Middle frontal gyrus (tissue), 1 donor: ENCODE data around the gene PGS1.

ENCODE experiments used
- DNase-seq: peaks from one replicate; pipeline ENCODE4 v3.0.0-alpha.2; 2015; ENCODE audit warnings: low spot score; ENCODE audit errors: extremely low spot score

The PGS1 gene

DNA sequence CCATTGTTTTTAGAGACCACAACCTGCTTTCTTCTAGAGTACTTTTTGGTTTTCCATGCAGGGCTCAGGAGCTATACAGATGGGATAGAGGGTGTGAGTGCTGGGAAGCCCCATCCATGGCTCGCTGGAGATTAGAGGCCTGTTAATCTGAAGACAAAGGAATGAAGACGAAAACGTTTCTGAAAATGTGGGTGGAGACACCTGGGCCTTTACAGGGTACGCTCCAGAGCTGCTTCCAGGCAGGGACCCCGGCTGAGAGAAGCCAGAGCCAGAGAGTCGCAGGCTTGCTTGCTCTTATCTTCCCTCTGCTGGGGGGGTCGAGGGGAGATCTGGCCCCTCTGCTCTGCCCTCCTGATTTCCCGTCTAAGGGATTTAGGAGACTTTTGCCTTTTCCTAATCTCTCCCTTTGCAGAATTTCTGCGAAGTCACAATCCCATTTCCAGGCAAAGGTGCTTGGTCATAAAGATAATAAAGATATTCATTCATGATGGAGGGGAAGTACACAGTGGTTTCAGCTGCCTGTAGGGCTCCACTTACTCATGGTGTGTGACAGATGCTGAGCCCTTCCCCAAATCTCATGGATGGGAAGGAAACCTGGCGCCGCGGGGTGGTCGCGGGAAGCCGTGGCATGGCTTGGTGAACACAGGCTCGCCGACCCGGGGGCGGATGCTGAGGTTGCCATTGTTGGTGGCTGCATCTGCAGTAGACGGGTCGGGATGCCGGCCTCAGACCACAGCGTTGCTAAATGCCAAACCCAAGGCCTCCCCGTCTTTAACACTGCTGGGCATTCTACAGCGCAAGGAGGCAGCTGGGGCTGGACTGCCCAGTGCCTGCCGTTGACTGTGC is 13.8 kb upstream of the PGS1 start:
- no peak for DNase-seq

GRCh38 chr17:78365561-78366108 is 12.8 kb upstream of the PGS1 start:
- DNase-seq = no peak

- no peak for DNase-seq
Observed at GRCh38 chr17:78366109-78366848, 12.2 kb upstream of the PGS1 start.

- DNase-seq = no peak
Observed at GRCh38 chr17:78367193-78367592, 11.3 kb upstream of the PGS1 start.

DNA sequence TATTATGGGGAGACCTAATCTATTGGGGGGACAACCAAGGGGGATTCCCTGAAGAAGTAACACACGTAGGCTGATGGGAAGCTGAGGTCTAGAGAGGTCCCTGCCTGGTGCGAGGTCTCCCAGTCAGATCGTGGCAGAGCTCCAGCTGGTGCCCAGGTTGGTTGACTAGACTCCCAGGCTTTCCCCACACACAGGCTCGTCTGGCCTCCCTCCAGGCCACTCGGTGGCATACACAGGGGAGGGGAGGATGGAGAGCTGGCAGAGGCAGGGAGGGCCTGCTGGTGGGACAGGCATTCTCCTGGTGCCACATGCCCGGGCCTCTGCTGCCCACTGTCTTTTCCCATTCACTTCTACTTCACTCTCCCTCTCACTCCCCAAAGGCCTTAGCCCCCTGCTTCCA is 10.1 kb upstream of the PGS1 start:
- no peak for DNase-seq

GRCh38 chr17:78368854-78369495 is 9.5 kb upstream of the PGS1 start:
- DNase-seq = no peak

DNA sequence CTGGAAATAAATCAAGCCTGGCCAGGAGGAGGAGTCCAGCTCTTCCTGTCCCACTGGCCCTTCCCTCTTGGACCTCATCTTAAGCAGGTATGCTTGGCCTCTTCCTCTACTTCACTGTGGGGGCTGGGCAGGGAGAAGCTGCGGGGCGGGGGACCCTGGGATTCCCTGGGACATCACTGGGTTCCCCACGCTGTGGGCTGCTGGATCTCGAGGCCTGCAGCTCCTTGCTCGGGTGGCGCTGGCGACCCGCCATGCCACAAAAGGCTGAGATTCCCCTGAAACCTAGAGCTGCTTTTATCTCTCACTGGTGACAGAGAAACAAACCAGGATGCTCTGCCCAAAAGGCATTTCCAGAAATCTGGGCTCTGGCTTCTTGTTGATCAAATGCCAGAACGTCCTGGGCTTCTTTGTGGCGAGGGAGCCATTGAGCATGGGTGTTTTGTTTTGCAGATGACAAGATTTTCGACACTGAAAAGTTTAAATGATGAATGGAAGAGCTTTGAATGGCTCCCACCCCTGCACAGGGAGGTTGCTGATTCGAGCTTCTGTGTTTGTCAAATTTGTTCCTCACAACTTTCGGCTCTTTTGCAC is 8.6 kb upstream of the PGS1 start:
- no peak for DNase-seq

- DNase-seq = no peak
Observed at GRCh38 chr17:78371056-78371455, 7.4 kb upstream of the PGS1 start.

DNA sequence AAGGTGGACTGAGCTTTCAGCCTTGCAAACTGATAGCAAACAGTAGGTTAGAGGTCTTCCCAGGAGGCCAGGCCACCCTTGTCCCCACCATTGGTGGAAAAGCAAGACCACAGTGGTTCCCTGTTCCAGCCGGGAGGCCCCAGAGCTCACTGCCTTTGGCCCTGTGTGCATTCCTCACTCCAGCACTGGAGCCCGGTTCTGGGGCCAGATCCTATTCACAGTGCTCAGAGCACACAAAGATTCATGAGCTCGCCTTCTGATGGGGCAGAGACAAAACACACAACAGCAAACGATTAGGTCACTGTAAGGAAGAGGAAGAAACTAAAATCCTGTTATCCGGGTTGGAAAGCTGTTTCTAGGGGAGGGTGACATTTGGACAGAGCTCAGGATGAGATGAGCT is 5.6 kb upstream of the PGS1 start:
- no peak for DNase-seq

- DNase-seq = no peak
Observed at GRCh38 chr17:78374189-78374588, 4.3 kb upstream of the PGS1 start.

GRCh38 chr17:78374631-78375274 is 3.7 kb upstream of the PGS1 start:
- DNase-seq = no peak

DNA sequence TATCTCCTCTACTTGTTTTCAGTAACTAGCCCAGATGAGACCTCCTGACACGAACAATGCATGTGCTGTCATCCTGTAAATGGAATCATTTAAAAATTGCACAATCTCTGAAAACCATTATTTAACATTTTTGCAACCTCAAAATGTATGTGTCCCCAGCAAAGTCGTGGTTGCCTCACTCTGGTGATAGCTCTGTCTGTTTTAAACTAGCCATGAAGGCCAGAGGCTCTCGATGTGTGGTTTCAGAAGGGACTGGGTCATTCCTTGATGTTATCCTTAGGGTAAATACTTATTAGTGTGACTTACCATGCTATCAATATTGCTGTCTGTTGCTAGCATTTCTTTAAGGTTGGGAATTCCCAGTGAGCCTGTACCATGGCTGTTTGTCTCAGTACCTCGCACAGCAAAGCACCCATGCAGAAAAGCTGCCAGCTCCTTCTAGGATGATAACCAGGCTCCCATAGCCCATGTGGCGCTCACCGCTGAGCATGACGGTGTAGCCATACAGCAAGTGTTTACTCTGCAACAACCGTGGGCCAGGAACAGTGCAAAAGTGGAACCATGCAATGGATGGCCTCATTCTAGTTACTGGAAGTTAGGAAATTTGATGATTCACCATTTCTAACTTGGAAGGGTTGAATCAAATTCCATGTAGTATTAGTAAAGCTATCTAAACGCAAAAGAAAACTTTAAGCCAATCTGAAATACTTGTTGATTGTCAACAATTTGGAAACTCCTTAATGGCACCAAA is 2.9 kb upstream of the PGS1 start:
- no peak for DNase-seq

DNA sequence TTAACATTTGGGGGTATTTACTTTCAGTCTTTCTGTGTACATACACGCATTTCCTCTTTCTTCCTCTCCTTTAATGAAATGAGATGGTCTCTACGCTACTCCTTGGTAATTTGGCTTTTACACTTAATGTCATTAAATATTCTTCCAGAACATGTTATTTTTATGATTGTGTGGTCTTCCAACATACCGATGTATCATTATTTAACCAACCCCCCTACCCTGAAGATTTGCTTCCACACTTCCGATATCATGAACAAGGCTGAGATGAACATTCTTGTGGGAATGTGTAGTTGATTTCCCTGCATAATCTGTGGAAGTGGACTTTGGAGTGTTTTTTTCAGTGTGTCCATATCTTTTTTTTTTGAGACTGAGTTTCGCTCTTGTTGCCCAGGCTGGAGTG is 2.3 kb upstream of the PGS1 start:
- DNase-seq = no peak

GRCh38 chr17:78377858-78378224 is 608 bp upstream of the PGS1 start:
- DNase-seq = no peak

DNA sequence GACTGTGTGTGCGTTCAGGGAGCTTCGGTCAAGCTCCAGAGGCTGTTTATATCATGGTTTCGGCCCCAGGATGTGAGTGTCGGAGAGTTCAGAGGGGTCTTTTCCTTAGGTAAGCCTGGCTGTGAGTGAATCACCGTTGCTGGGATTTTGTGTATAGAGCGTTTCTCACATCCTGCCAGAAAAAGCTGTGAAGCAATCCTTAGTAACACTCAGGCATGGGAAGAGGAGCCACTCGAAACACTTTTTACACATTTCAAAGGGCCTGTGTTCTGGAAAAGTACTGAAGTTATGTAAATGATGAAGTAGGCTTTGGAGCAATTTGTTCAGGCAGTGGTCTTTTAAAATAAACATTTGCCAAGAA is 662 bp downstream of the PGS1 start:
- DNase-seq = no peak

- no peak for DNase-seq
Observed at GRCh38 chr17:78380370-78380769, 1.9 kb downstream of the PGS1 start.

DNA sequence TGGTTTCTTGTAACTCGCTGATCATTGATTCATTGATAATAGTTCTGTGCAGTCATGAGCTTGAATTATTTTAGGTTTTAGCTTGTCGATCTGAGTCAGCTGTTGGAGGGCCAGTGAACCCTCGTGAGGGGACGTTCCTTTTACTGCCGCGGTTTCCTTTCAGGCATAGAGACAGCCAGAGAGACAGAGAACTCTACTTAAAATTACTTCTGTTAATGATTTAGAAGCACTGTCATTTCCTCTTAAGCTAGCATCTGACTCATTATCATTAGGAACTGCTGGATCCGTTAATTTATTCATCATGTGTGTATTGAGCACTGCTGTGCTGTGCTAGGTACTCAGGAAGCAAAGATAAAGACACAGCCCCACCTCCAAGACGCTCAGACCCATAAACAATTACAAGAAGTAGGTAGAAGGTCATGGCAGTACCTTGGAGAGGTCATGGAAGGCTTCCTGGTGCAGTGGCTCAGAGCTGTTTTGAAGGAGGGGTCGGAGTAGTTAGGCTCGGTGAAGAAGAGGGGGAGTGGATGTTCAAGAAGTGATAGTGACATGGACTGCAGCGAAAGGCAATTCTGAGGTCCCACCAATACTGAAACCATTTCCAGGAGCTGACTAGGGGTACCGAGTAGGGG is 3.3 kb downstream of the PGS1 start:
- DNase-seq = no peak

DNA sequence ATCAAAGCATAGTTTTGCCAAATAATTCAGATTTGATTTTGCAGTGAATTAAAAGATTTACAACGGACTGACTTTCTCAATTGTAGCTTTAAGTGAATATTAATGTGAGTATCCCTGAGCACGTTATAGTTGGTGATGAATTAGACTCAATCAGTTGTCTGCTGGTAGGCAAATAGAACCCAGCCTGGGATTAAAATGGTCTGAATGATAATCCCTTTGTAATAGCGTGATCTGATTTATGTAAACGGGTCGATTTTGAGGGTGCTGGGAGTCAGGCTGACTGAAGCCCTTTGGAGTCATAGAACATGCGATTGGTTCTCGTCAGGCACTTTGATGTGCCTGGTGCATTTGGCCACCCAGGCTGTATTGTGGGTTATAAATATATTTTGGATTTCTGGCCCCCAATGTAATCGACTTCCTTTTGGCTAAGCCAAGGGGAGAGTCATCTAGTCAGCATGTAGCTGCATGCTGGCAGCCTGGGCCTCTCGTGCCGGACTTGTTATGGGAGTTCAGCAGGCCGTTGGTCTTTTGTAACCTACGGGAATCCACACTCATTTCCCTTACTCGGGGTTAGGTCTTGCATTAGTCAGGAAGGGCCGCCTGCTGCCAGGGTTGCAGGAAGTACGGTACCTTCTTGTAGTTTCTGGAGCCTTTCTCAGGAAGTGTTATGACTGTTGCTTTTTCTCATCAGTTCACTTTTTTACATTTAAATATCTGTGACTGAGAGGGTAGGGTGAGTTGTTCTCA is 5.4 kb downstream of the PGS1 start:
- DNase-seq = no peak

- no peak for DNase-seq
Observed at GRCh38 chr17:78384479-78385175, 6.2 kb downstream of the PGS1 start.
